DND-41 (cell line): ENCODE measurements around the gene TMEM175.

Source experiments
- ATAC-seq: fragments of 200-7000 bp; cut with Tn5 transposase; 3 replicates; pipeline ENCODE4 v1.9.1; 2021; ENCODE audit warnings: low read depth; ENCODE audit not compliant: insufficient read depth
- DNase-seq: peaks from one replicate; pipeline ENCODE4 v3.0.0-alpha.2; 2020
- H2AFZ ChIP-seq: 2 replicates; pipeline ENCODE4 v1.6.0; 2012; ENCODE audit warnings: low read depth, low read length
- H3K27ac ChIP-seq: 2 replicates; pipeline ENCODE4 v1.5.1; 2012; ENCODE audit warnings: low read length, inconsistent platforms
- H3K27me3 ChIP-seq: fragments of 200-600 bp; sonication (generic); 2 replicates; pipeline ENCODE4 v1.6.0; 2012; ENCODE audit warnings: low read length, mild to moderate bottlenecking, inconsistent platforms; ENCODE audit not compliant: insufficient read depth, poor library complexity
- H3K36me3 ChIP-seq: 2 replicates; pipeline ENCODE4 v1.5.1; 2012; ENCODE audit warnings: low read length, inconsistent platforms; ENCODE audit not compliant: insufficient read depth
- H3K4me1 ChIP-seq: 2 replicates; pipeline ENCODE4 v1.5.1; 2012; ENCODE audit warnings: mild to moderate bottlenecking, low read length; ENCODE audit not compliant: insufficient read depth
- H3K4me2 ChIP-seq: 2 replicates; pipeline ENCODE4 v1.6.0; 2012; ENCODE audit warnings: mild to moderate bottlenecking, moderate library complexity, low read length, inconsistent platforms; ENCODE audit not compliant: insufficient read depth
- H3K4me3 ChIP-seq, 2 experiments: fragments of 200-600 bp in 1 of 2; shearing (Covaris generic) in 1 of 2; 2 replicates each; pipeline ENCODE4 v1.5.1; 2012 to 2016; ENCODE audit warnings: inconsistent platforms in 2 of 2, low read length in 2 of 2, mild to moderate bottlenecking in 2 of 2, low read depth in 1 of 2, moderate library complexity in 1 of 2
- H3K79me2 ChIP-seq: 2 replicates; pipeline ENCODE4 v1.6.0; 2012; ENCODE audit warnings: low read length, inconsistent platforms; ENCODE audit not compliant: insufficient read depth
- H3K9ac ChIP-seq: 2 replicates; pipeline ENCODE4 v1.6.0; 2012; ENCODE audit warnings: low read depth, mild to moderate bottlenecking, inconsistent platforms, low read length, moderate library complexity
- H3K9me3 ChIP-seq: 2 replicates; pipeline ENCODE4 v1.5.1; 2012; ENCODE audit warnings: low read length, moderate library complexity, mild to moderate bottlenecking, inconsistent platforms; ENCODE audit not compliant: insufficient read depth, severe bottlenecking
- H4K20me1 ChIP-seq: 2 replicates; pipeline ENCODE4 v1.6.0; 2012; ENCODE audit warnings: low read length; ENCODE audit not compliant: insufficient read depth
- CTCF ChIP-seq: IDR thresholded peaks from 2 replicates; pipeline ENCODE4 v1.5.1; 2012; ENCODE audit warnings: borderline replicate concordance, low read length, moderate library complexity, mild to moderate bottlenecking; ENCODE audit not compliant: poor library complexity, severe bottlenecking; ENCODE audit errors: extremely low read depth
- EZH2 ChIP-seq: IDR thresholded peaks from 3 replicates; pipeline ENCODE4 v1.6.1; 2012; ENCODE audit warnings: borderline replicate concordance, low read depth, mild to moderate bottlenecking, moderate library complexity, low read length, inconsistent platforms; ENCODE audit not compliant: severe bottlenecking

TMEM175 gene

GRCh38 chr4:960140-960635 lies 27.9 kb downstream of the TMEM175 start:
- TF ChIP-seq CTCF (no peak), EZH2 (no peak)
- Histone ChIP-seq H3K36me3 (peaks cover 71% of the 10 kb centered on the region), H3K27ac (no peak overlapping the region), H3K4me3 (no peak overlapping the region), H3K9me3 (no peaks in the 10 kb centered on the region), H3K4me1 (no peaks in the 10 kb centered on the region), H4K20me1 (peaks cover 13% of the 10 kb centered on the region), H2AFZ (no peak overlapping the region), H3K9ac (no peak overlapping the region), H3K4me2 (no peak overlapping the region), H3K27me3 (no peaks in the 10 kb centered on the region), H3K79me2 (no peaks in the 10 kb centered on the region)
- no peak for ATAC-seq
- DNase-seq = no peak

GRCh38 chr4:960636-961350 lies 28.5 kb downstream of the TMEM175 start:
- no peak overlapping the region for H2AFZ ChIP-seq
- no peak for DNase-seq
- peaks cover 13% of the 10 kb centered on the region for H4K20me1 ChIP-seq
- H3K4me1 ChIP-seq = no peaks in the 10 kb centered on the region
- H3K9ac ChIP-seq = no peak overlapping the region
- H3K27me3 ChIP-seq = no peaks in the 10 kb centered on the region
- no peak for ATAC-seq
- TF ChIP-seq CTCF = no peak
- TF ChIP-seq EZH2 = no peak
- no peak overlapping the region for H3K4me3 ChIP-seq
- H3K36me3 ChIP-seq = peaks cover 75% of the 10 kb centered on the region
- H3K9me3 ChIP-seq = no peaks in the 10 kb centered on the region
- H3K27ac ChIP-seq = no peak overlapping the region
- no peak overlapping the region for H3K4me2 ChIP-seq
- H3K79me2 ChIP-seq = no peaks in the 10 kb centered on the region

GRCh38 chr4:961351-962230 lies 29.3 kb downstream of the TMEM175 start:
- DNase-seq = no peak

More at GRCh38 chr4:961351-962230, 29.3 kb downstream of the TMEM175 start:
- Histone ChIP-seq H3K79me2 (no peaks in the 10 kb centered on the region), H3K9ac (no peak overlapping the region), H3K36me3 (peaks cover 83% of the 10 kb centered on the region), H2AFZ (no peak overlapping the region), H3K27me3 (no peaks in the 10 kb centered on the region), H4K20me1 (peaks cover 13% of the 10 kb centered on the region), H3K9me3 (no peaks in the 10 kb centered on the region), H3K4me1 (no peaks in the 10 kb centered on the region), H3K27ac (no peak overlapping the region), H3K4me3 (no peak overlapping the region), H3K4me2 (no peak overlapping the region)
- ATAC-seq = no peak
- TF ChIP-seq EZH2 (no peak), CTCF (no peak)
